ENCODE results near the gene ASTN1.

Gene ASTN1

GRCh38 chr1:177164380-177165068 lies at the start of gene ASTN1:
TSS of gene ASTN1 (minus strand) at chr1:177164712. CDS start at chr1:177164676, 36 bp downstream.
- DNase-seq (ENCODE audit: low read depth in 2 of 2): no peak

GRCh38 chr1:177211231-177211630 lies 46.7 kb upstream of the ASTN1 start:
- no peak for DNase-seq (ENCODE audit: low read depth in 2 of 2)

DNA sequence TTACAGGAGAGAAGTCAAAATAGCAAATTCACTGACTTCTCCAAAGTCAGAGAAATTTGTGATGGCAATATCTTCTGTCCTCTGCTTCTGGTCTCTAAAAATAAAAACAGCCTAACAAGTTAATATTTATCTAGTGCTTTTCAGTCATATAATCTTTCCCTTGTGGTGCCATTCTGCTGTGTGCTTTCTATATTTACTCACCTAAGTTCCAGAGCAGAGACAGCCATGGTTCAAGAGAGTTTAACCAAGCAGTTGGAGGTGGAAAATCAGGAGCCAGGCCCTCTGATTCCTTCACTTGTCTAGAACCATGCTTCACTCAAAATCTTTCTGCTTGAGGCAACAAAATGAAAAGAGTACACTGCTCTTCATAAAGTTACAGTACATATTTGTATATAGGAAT lies 45.6 kb upstream of the ASTN1 start:
- DNase-seq (ENCODE audit: low read depth in 2 of 2): no peak

GRCh38 chr1:177209357-177209756 lies 44.8 kb upstream of the ASTN1 start:
- no peak for DNase-seq (ENCODE audit: low read depth in 2 of 2)

DNA sequence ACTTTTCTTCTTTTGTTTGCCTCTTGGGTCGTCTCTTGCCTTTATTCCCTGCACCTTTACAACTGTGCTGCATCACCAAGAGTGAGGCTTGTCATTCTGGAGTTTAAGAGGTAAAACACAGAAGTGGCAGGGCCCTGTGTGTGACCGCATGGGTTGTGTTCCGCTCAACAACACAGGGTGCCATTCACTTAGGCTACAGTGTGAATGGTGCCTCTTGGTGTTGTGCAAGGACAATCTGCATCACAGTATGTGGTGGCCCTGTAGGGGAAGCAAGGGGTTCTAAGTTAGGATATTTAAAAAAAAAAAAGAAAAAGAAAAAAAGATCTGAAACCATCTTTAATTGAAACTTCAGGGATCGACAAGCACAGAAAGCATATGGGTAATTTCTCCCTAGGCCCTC lies 44.4 kb upstream of the ASTN1 start:
- DNase-seq (ENCODE audit: low read depth in 2 of 2): no peak

DNA sequence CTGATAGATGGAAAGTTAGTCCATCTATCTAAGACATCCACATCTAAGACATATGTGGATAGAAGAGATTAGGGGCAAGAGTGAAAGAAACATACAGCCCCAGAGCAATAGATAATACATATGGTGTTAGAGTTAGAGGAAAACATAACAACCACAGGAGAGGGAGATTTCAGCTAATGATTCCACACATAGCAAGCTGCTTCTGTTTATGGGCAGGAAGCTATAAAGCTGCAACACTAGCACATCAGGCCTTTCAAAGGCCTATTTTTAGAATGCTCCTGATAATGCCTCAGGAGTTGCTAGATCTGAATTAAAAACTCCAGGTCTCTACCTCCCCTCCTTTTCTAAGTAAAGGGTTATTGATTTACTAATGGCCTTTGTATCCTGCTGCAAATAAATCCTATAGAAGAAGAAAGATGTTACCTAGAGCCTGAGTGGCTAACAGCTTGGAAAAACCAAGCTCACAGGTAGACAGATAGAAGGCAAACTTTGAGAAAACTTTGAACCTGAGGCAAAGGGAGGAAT lies 42.4 kb upstream of the ASTN1 start:
- DNase-seq (ENCODE audit: low read depth in 2 of 2): no peak

GRCh38 chr1:177200290-177200689 lies 35.8 kb upstream of the ASTN1 start:
- no peak for DNase-seq (ENCODE audit: low read depth in 2 of 2)

- DNase-seq (ENCODE audit: low read depth in 2 of 2): no peak
Observed at GRCh38 chr1:177198243-177198642, 33.7 kb upstream of the ASTN1 start.

GRCh38 chr1:177190308-177190970 lies 25.9 kb upstream of the ASTN1 start:
- no peak for DNase-seq (ENCODE audit: low read depth in 2 of 2)

- DNase-seq (ENCODE audit: low read depth in 2 of 2): no peak
Observed at GRCh38 chr1:177186639-177187038, 22.1 kb upstream of the ASTN1 start.

DNA sequence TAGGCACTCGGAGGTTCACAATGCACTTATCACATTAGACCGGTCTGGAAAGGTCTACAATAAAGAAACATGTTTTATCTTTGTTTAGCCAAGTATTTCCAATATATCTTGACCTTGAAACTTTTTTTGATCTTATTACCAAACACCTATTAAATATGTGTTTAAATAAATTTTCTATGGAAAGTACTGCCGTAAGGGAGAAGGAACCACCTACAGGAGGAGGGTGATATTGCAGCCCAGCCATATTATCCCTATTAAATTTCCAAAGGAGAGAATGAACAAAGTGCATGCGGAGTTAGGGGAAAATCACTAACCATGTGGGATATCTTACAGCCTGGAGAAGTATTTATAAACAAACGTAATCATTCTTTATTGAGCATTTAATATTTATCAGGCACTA lies 20.7 kb upstream of the ASTN1 start:
- no peak for DNase-seq (ENCODE audit: low read depth in 2 of 2)

GRCh38 chr1:177183836-177184235 lies 19.3 kb upstream of the ASTN1 start:
- DNase-seq (ENCODE audit: low read depth in 2 of 2): no peak

GRCh38 chr1:177181631-177182291 lies 17.2 kb upstream of the ASTN1 start:
- DNase-seq (ENCODE audit: low read depth in 2 of 2): peak; percentile 12 to 15

DNA sequence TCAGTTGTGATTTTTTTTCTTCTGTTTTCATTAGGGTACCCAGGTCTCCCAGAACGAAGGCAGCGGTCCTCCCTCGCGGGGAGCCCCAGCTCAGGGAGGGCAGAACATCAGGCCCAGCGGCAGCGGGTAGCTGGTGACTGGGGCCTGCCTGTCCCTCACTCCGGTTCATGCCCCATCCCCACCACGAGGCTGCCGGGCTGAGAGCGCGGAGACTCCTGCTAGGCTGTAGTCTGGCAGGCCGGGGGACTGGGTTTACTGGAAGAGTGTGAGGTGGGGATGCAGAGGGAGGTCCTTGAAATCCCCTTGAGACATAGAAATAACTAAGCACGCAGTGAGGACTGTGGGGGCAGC lies 16.7 kb upstream of the ASTN1 start:
- DNase-seq (ENCODE audit: low read depth in 2 of 2): no peak

- no peak for DNase-seq (ENCODE audit: low read depth in 2 of 2)
Observed at GRCh38 chr1:177174921-177175634, 10.6 kb upstream of the ASTN1 start.

- no peak for DNase-seq (ENCODE audit: low read depth in 2 of 2)
Observed at GRCh38 chr1:177173976-177174375, 9.5 kb upstream of the ASTN1 start.

DNA sequence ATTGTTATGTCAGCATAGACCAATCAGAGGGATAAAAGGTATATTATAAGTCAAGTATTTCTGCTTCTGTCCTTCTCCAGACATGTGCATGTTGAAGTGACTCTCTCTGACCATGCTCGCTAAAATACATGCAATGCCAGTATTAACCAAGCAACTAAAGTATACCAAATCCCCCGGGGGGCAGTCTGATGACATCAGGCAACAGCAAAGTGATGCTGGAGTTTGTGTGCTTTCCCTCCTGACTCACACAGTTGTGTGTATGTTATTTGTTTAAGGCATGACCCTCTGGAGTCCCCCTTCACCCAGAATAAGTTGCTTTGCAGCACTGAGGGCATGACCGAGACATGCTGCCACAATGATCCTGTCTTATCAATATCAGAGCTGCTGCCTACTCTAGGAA lies 8.4 kb upstream of the ASTN1 start:
- no peak for DNase-seq (ENCODE audit: low read depth in 2 of 2)

GRCh38 chr1:177172272-177172671 lies 7.8 kb upstream of the ASTN1 start:
- no peak for DNase-seq (ENCODE audit: low read depth in 2 of 2)

DNA sequence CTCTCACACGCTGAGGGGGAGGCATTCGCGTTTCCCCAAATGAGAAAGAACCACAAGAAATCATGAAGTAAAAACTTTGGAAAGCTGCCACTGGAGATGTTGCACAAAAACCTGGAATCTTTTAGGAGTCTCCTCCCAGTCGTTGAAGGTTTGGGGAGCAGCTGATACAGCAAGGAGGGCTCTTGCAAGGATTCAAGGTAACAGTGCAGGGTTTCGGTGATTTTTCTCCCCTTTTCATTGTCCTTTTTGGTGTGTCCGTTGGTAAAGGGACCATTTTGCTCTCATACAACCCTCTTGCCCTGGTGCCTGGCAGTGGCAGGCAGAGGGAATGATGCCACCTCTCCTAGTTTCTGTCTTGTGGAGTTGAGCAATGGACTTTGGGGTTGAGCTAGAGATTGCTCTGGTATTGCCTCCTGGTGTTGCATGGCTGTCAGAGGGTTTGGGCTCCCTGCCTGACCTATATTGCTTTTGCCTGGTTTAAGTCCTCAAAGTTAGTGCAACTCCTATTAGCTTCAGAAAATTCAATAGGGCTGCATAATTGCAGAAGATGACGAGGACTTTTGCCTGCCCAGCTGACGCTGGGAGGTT lies 7.1 kb upstream of the ASTN1 start:
- DNase-seq (ENCODE audit: low read depth in 2 of 2): no peak

DNA sequence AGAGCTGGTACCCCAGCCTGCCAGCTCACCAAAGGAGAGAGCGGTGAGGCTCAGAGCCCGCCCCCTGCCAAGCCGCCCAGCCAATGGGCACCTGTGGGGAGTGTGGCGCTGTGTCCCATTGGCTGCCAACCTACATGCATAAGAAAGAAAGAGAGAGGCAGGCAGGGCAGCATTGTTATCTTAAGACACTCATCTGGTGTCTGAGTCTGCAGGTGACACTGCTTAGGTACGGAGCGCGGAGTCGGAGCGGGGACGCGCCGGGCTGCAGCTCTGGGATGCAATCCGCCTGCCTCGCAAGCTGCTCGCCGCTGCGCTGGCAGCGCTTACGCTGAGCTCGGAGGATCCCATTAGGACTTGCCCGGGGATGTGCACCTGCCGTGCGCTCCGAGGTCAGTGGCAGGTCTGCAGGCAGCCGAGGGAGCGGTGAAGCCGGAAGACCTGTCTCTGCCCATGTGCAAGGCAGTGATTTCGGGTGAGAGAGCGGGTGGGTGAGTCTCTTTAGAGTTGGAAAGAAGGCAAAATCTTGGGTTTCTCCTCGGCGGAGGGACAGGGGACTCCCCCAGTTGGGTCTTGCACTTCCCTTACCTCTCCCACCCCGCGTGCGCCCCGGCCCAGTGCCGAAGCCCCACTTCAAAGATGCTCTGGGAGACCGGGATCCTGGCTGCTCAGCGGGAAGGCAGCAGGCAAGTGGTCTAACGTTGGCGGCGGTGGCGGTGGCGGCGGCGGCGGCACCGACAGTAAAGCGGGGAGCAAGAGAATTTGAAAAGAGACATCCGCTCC lies 6.4 kb upstream of the ASTN1 start, which contains the start of gene BRINP2:
Gene BRINP2, plus strand, starts transcription at position 203 of the 780 bp plus-strand sequence. CDS start 58,919 bp downstream, outside the sequence.
- DNase-seq (ENCODE audit: low read depth in 2 of 2): no peak

GRCh38 chr1:177165069-177165439 lies 542 bp upstream of the ASTN1 start:
- DNase-seq (ENCODE audit: low read depth in 2 of 2): no peak

Data from stimulated activated CD8-positive, alpha-beta memory T cell treated with anti-CD3 and anti-CD28 coated beads, Interleukin-15, amount 100 ng/mL, for 48 hours (primary cell).